A673 (cell line): ENCODE results near the gene KCNJ11. TPM values are rescaled to one million over a fixed set of nuclear protein-coding genes. Genes with fewer than 3 reads are reported as not detected.

Source experiments
- Bru-seq: library from RNA; stranded (reverse); fragments of 400-500 nt; gene quantifications from one replicate; lab custom pipeline; 2021; lab: Mats Ljungman, UMichigan
- BruChase-seq, 2 experiments: library from RNA; stranded (reverse); fragments of 400-500 nt; gene quantifications; one replicate each; lab custom pipeline; 2021; lab: Mats Ljungman, UMichigan
- BruUV-seq: library from RNA; stranded (reverse); fragments of 400-500 nt; replicated peaks from 2 replicates; lab custom pipeline; 2021; lab: Mats Ljungman, UMichigan
- CTCF ChIA-PET: fragments of 300-600 bp; sonication (Branson Sonifier 250); formaldehyde crosslinking; loops from one replicate; lab custom pipeline; 2022; ENCODE audit warnings: antibody characterized with exemption; lab: Charles Lee
- POLR2A ChIA-PET: fragments of 300-600 bp; sonication (Branson Sonifier 250); formaldehyde crosslinking; loops from one replicate; lab custom pipeline; 2022; ENCODE audit warnings: antibody characterized with exemption; ENCODE audit not compliant: low non-redundant PET; lab: Charles Lee
- DNase-seq: peaks from one replicate; pipeline ENCODE4 v3.0.0-alpha.2; 2015; ENCODE audit warnings: low spot score
- H3K27ac ChIP-seq: fragments of 200-600 bp; sonication (generic); 2 replicates; pipeline ENCODE4 v1.5.1; 2016; ENCODE audit warnings: mixed run types, low read depth, mild to moderate bottlenecking, mixed read lengths, antibody characterized with exemption, low read length; ENCODE audit not compliant: poor library complexity, severe bottlenecking
- H3K27me3 ChIP-seq: fragments of 200-600 bp; sonication (generic); replicated peaks from 2 replicates; pipeline ENCODE4 v1.6.1; 2017; ENCODE audit warnings: mixed run types, low read depth, mild to moderate bottlenecking, mixed read lengths, antibody characterized with exemption, low read length; ENCODE audit not compliant: insufficient read depth, poor library complexity
- H3K36me3 ChIP-seq: fragments of 200-600 bp; sonication (generic); 2 replicates; pipeline ENCODE4 v1.6.1; 2016; ENCODE audit warnings: mixed run types, mild to moderate bottlenecking, mixed read lengths, antibody characterized with exemption, low read length; ENCODE audit not compliant: insufficient read depth, poor library complexity, severe bottlenecking
- H3K4me1 ChIP-seq: fragments of 200-600 bp; sonication (generic); 2 replicates; pipeline ENCODE4 v1.6.1; 2017; ENCODE audit warnings: mixed run types, mild to moderate bottlenecking, mixed read lengths, antibody characterized with exemption, low read length; ENCODE audit not compliant: insufficient read depth, poor library complexity, severe bottlenecking
- H3K4me3 ChIP-seq: fragments of 200-600 bp; sonication (generic); 2 replicates; pipeline ENCODE4 v1.5.1; 2016; ENCODE audit warnings: low read depth, mixed run types, mild to moderate bottlenecking, mixed read lengths, low read length; ENCODE audit not compliant: poor library complexity, severe bottlenecking
- H3K9me3 ChIP-seq: fragments of 200-600 bp; sonication (generic); 2 replicates; pipeline ENCODE4 v1.6.1; 2016; ENCODE audit warnings: mixed run types, low read depth, mild to moderate bottlenecking, mixed read lengths, antibody characterized with exemption, low read length; ENCODE audit not compliant: poor library complexity, severe bottlenecking
- EZH2 ChIP-seq: fragments of 200-600 bp; sonication (generic); IDR thresholded peaks from 2 replicates; pipeline ENCODE4 v1.6.1; 2017; ENCODE audit warnings: borderline replicate concordance, low read depth, mild to moderate bottlenecking, mixed read lengths, antibody characterized with exemption, low read length; ENCODE audit not compliant: poor library complexity, severe bottlenecking
- intact Hi-C: fragments of 100-400 bp; cut with micrococcal nuclease; formaldehyde crosslinking; loops from one replicate; pipeline ENCODE4 v1.10.0; 2022; ENCODE audit not compliant: unreplicated experiment
- long read RNA-seq: library from polyadenylated mRNA; stranded (forward); transcript quantifications from one replicate; pipeline ENCODE4 v2.0.0, GENCODE V29; 2022
- total RNA-seq: library from RNA; stranded (reverse); gene quantifications from 2 replicates; pipeline ENCODE4 v1.2.3, GENCODE V29; 2021
- TF ChIP-seq, protein P1 (sequence below): fragments of 300-800, 200-600 bp; sonication (generic); conservative IDR thresholded peaks from 2 replicates; pipeline ENCODE4 v1.5.1; 2017; ENCODE audit warnings: low read depth, mild to moderate bottlenecking, antibody characterized with exemption, low read length, moderate library complexity, mixed read lengths

The KCNJ11 gene
- 0.34 and 0.59 TPM in 2 replicates for total RNA-seq
- Bru-seq, nascent RNA: not detected
- BruChase-seq, experiment 1, labeled RNA remaining after a 2-hour chase: percentile 23 among the genes with signal in this experiment
- BruChase-seq, experiment 2, labeled RNA remaining after a 6-hour chase: percentile 14 among the genes with signal in this experiment
- long read RNA-seq, partial matches to known transcripts: 0 of 3 reads
- long read RNA-seq, other reads (novel, unspliced or antisense): 0 of 3 reads

DNA sequence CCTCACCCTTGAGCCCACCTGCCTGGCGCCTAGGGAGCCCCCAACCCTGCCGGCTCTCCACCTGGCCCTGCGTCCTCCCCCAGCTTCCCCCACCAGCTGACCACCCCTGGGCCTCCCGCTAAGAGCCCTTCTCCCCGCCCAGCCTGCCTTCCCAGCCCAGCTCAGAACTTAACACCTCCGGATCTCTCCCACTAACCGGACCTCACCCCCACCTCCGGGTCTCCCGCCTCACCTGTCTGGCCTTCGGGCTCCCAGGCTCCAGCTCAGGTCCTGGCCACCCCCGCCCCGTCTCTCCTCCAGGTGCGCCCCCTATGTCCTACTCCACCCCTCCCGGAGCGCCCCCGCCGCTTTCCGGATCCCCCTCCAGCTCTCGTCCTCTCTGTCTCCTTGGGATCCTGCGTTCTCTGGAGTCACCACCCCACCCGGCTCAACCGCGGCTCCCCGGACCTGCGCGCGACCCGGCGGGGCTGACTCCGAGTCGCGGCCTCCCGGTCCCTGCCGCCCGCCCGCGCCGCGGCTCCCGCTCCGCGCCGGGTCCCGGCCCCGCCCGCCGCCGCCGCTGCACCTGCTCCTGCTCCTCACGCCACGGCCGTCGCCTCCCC is at the start of gene KCNJ11:
Gene KCNJ11 (minus strand): TSS at position 51 of the 602 bp plus-strand sequence. CDS start 568 bp downstream, outside the sequence.
- no peaks in the 10 kb centered on the region for H3K27me3 ChIP-seq
- intact Hi-C loops: loop anchor here (10.0 kb wide), 1 partner anchor 346 kb away; the partner anchor contains the start of gene KCNC1
- TF ChIP-seq EZH2: no peak
- TF ChIP-seq, protein P1, sequence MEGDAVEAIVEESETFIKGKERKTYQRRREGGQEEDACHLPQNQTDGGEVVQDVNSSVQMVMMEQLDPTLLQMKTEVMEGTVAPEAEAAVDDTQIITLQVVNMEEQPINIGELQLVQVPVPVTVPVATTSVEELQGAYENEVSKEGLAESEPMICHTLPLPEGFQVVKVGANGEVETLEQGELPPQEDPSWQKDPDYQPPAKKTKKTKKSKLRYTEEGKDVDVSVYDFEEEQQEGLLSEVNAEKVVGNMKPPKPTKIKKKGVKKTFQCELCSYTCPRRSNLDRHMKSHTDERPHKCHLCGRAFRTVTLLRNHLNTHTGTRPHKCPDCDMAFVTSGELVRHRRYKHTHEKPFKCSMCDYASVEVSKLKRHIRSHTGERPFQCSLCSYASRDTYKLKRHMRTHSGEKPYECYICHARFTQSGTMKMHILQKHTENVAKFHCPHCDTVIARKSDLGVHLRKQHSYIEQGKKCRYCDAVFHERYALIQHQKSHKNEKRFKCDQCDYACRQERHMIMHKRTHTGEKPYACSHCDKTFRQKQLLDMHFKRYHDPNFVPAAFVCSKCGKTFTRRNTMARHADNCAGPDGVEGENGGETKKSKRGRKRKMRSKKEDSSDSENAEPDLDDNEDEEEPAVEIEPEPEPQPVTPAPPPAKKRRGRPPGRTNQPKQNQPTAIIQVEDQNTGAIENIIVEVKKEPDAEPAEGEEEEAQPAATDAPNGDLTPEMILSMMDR: no peak
- BruUV-seq: no TSS peak
- no peaks in the 10 kb centered on the region for H3K4me1 ChIP-seq
- no peak within 1 kb of the TSS for H3K27ac ChIP-seq
- H3K4me3 ChIP-seq: peak within 1 kb of the TSS; percentile 44
- no peaks in the 10 kb centered on the region for H3K9me3 ChIP-seq
- peak; percentile 3 for DNase-seq
- no peaks in the 10 kb centered on the region for H3K36me3 ChIP-seq
- POLR2A ChIA-PET: no interaction called here
- CTCF ChIA-PET: interaction anchor here (0.6 kb wide), 2 partner anchors 13 to 160 kb away, joined by 3 to 6 read pairs; no protein-coding TSS in a partner anchor

DNA sequence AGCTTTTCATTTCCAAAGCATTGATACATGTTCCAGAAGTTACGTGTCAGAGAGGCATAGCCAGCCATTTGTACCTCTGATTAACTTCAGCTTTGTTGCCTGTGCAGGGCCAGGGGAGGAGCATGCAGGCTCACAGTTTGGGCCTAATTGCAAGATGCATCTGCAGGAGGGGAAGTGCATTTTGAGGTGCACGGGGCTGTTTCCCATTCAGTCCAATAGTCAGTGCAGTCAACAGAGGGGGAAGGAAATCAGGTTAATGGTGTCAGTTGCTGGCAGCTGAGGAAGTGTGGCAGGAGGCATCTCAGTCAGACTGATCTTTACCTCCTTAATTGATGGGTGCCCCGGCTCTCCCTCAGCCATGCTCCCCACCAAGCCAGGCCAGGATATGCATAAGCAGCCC is 48.9 kb upstream of the KCNJ11 start:
- TF ChIP-seq EZH2: no peak
- TF ChIP-seq, protein P1: no peak
- H3K27me3 ChIP-seq: no peaks in the 10 kb centered on the region
- H3K4me3 ChIP-seq: no peak overlapping the region
- CTCF ChIA-PET: no interaction called here
- H3K4me1 ChIP-seq: no peaks in the 10 kb centered on the region
- H3K36me3 ChIP-seq: no peaks in the 10 kb centered on the region
- no TSS peak for BruUV-seq
- intact Hi-C loops: no loop called here
- no peak for DNase-seq
- POLR2A ChIA-PET: no interaction called here
- H3K9me3 ChIP-seq: no peaks in the 10 kb centered on the region
- no peak overlapping the region for H3K27ac ChIP-seq

GRCh38 chr11:17434108-17434507 is 45.6 kb upstream of the KCNJ11 start:
- Histone ChIP-seq H3K4me3 (no peak overlapping the region), H3K9me3 (no peaks in the 10 kb centered on the region), H3K4me1 (no peaks in the 10 kb centered on the region), H3K36me3 (no peaks in the 10 kb centered on the region), H3K27ac (no peak overlapping the region), H3K27me3 (no peaks in the 10 kb centered on the region)
- CTCF ChIA-PET: no interaction called here
- no TSS peak for BruUV-seq
- POLR2A ChIA-PET: no interaction called here
- DNase-seq: no peak
- no peak for TF ChIP-seq EZH2
- TF ChIP-seq, protein P1: no peak
- intact Hi-C loops: no loop called here
